Stimulated activated CD4-positive, alpha-beta T cell treated with anti-CD3 and anti-CD28 coated beads, Interleukin-1b, Interleukin-23, amount 100 ng/mL, for 24 hours (primary cell): ENCODE results near the gene ARID4A.
"Not testable (repeated sequence)": the region's sequence is repeated elsewhere in the genome, so short reads cannot be mapped to it uniquely, and the experiment has no call there.

Experiments used
- DNase-seq, 4 experiments: peaks; one replicate each; pipeline ENCODE4 v3.0.0-alpha.2; 2020; ENCODE audit warnings: low read depth in 4 of 4, low spot score in 1 of 4

The ARID4A gene

GRCh38 chr14:58353516-58354299 lies 55.4 kb downstream of the ARID4A start:
- no peak for DNase-seq

- no peak for DNase-seq
Observed at GRCh38 chr14:58354808-58355207, 56.5 kb downstream of the ARID4A start.

- DNase-seq = no peak
Observed at GRCh38 chr14:58356268-58356667, 57.9 kb downstream of the ARID4A start.

- not testable (repeated sequence) for DNase-seq
Observed at GRCh38 chr14:58362272-58362671, 63.9 kb downstream of the ARID4A start.

GRCh38 chr14:58362798-58363412 lies 64.5 kb downstream of the ARID4A start:
- no peak for DNase-seq

GRCh38 chr14:58364316-58364715 lies 66.0 kb downstream of the ARID4A start:
- DNase-seq = no peak

GRCh38 chr14:58367296-58367695 lies 68.9 kb downstream of the ARID4A start:
- DNase-seq = no peak

GRCh38 chr14:58368956-58369355 lies 70.6 kb downstream of the ARID4A start:
- no peak for DNase-seq

GRCh38 chr14:58376791-58377190 lies 78.4 kb downstream of the ARID4A start:
- no peak for DNase-seq

- no peak for DNase-seq
Observed at GRCh38 chr14:58390830-58391229, 92.5 kb downstream of the ARID4A start.

- no peak for DNase-seq
Observed at GRCh38 chr14:58395562-58395811, 97.1 kb downstream of the ARID4A start.

GRCh38 chr14:58395812-58396788 lies 97.7 kb downstream of the ARID4A start, which contains the start of gene TOMM20L:
Gene TOMM20L (plus strand): TSS chr14:58395930. CDS start chr14:58395958, 28 bp downstream.
- DNase-seq = peak; percentile 31 to 56 (median 47)

GRCh38 chr14:58397156-58397555 lies 98.8 kb downstream of the ARID4A start:
- no peak for DNase-seq

- no peak for DNase-seq
Observed at GRCh38 chr14:58398495-58398894, 100.1 kb downstream of the ARID4A start.

- DNase-seq = no peak
Observed at GRCh38 chr14:58398895-58399294, 100.5 kb downstream of the ARID4A start.

- no peak for DNase-seq
Observed at GRCh38 chr14:58401587-58401986, 103.2 kb downstream of the ARID4A start.

GRCh38 chr14:58408681-58409215 lies 110.4 kb downstream of the ARID4A start:
- DNase-seq = no peak

- no peak for DNase-seq
Observed at GRCh38 chr14:58414845-58415244, 116.5 kb downstream of the ARID4A start.

- DNase-seq = no peak
Observed at GRCh38 chr14:58415636-58416547, 117.5 kb downstream of the ARID4A start.

GRCh38 chr14:58416934-58417333 lies 118.6 kb downstream of the ARID4A start:
- DNase-seq = not testable (repeated sequence)
